ENCODE measurements around the gene RABGAP1.

- TF ChIP-seq CTCF (conservative IDR thresholded peaks at IDR 0.05; ENCODE audit: low read depth, low read length): no peak
- no peak for TF ChIP-seq EZH2 (IDR thresholded peaks at IDR 0.05; ENCODE audit: borderline replicate concordance, low read depth, low read length, poor library complexity, severe bottlenecking)
Measured at GRCh38 chr9:123008909-123009308, 68.1 kb downstream of the RABGAP1 start.

All from A673 (cell line).